H1 (cell line): ENCODE data around the gene TBC1D22A. TPM values are rescaled to one million over a fixed set of nuclear protein-coding genes. Genes with fewer than 3 reads are reported as not detected.

Experiments
- CTCF ChIA-PET: fragments of 300-600 bp; sonication (Branson Sonifier 250); formaldehyde crosslinking; loops from one replicate; lab custom pipeline; 2021; ENCODE audit not compliant: partially characterized antibody; lab: Charles Lee
- POLR2A ChIA-PET: fragments of 300-600 bp; sonication (Branson Sonifier 250); formaldehyde crosslinking; loops from one replicate; lab custom pipeline; 2021; ENCODE audit warnings: inconsistent platforms; ENCODE audit not compliant: partially characterized antibody; lab: Charles Lee
- DNase-seq, 2 experiments: peaks; one replicate each; pipeline versions ENCODE4 v3.0.0 to v3.0.0-alpha.2; 2010 to 2022; ENCODE audit warnings: low spot score in 2 of 2, low read depth in 1 of 2, mixed read lengths in 1 of 2
- FAIRE-seq: peaks from 2 replicates; lab custom pipeline; 2011; peaks lifted over from hg19 to GRCh38; lab: Jason Lieb, UNC
- H2AFZ ChIP-seq: 2 replicates; pipeline ENCODE4 v1.8.1; 2012; ENCODE audit warnings: low read length, inconsistent platforms
- H2AK5ac ChIP-seq: 2 replicates; pipeline ENCODE4 v1.6.1; 2013; ENCODE audit warnings: low read depth, low read length
- H2BK120ac ChIP-seq: replicated peaks from 2 replicates; pipeline ENCODE3; 2013; ENCODE audit warnings: low read depth, low read length, inconsistent platforms
- H2BK12ac ChIP-seq: 2 replicates; pipeline ENCODE4 v1.6.1; 2013; ENCODE audit warnings: low read depth, low read length
- H2BK15ac ChIP-seq: 2 replicates; pipeline ENCODE4 v1.6.1; 2013; ENCODE audit warnings: low read length
- H2BK20ac ChIP-seq: 2 replicates; pipeline ENCODE4 v1.6.1; 2013; ENCODE audit warnings: low read length
- H2BK5ac ChIP-seq: 2 replicates; pipeline ENCODE4 v1.6.1; 2013; ENCODE audit warnings: low read depth, low read length
- H3K14ac ChIP-seq: 2 replicates; pipeline ENCODE4 v1.6.1; 2013; ENCODE audit warnings: inconsistent platforms; ENCODE audit not compliant: insufficient read length
- H3K18ac ChIP-seq: 2 replicates; pipeline ENCODE4 v1.6.1; 2013; ENCODE audit warnings: low read length; ENCODE audit errors: extremely low read depth
- H3K23ac ChIP-seq: 2 replicates; pipeline ENCODE4 v1.6.1; 2013; ENCODE audit warnings: inconsistent platforms; ENCODE audit not compliant: insufficient read length
- H3K23me2 ChIP-seq: 2 replicates; pipeline ENCODE4 v1.6.1; 2013; ENCODE audit warnings: low read depth, low read length
- H3K27ac ChIP-seq: 2 replicates; pipeline ENCODE4 v1.6.1; 2011; ENCODE audit warnings: low read depth, low read length, inconsistent platforms
- H3K27me3 ChIP-seq, 4 experiments: replicated peaks in 1 of 4; 1 replicate in 1 of 4; 2 replicates in 3 of 4; pipeline versions ENCODE4 v1.6.1 to v1.8.1; 2011 to 2013; ENCODE audit warnings: low read length in 3 of 4, mild to moderate bottlenecking in 3 of 4, inconsistent platforms in 2 of 4, mixed read lengths in 2 of 4, moderate library complexity in 1 of 4; ENCODE audit not compliant: control insufficient read depth in 3 of 4, insufficient read depth in 3 of 4; ENCODE audit errors: extremely low read depth in 1 of 4
- H3K36me3 ChIP-seq, 4 experiments: 2 replicates each; pipeline versions ENCODE4 v1.6.1 to v1.8.1; 2011 to 2013; ENCODE audit warnings: mild to moderate bottlenecking in 4 of 4, low read length in 3 of 4, moderate library complexity in 2 of 4, control low read depth in 1 of 4, inconsistent platforms in 1 of 4; ENCODE audit not compliant: insufficient read depth in 4 of 4, control insufficient read depth in 2 of 4
- H3K4ac ChIP-seq: replicated peaks from 2 replicates; pipeline ENCODE3; 2013; ENCODE audit warnings: low read length, low read depth, mixed read lengths, inconsistent platforms; ENCODE audit not compliant: insufficient read length
- H3K4me1 ChIP-seq, 4 experiments: replicated peaks in 1 of 4; 1 replicate in 1 of 4; 2 replicates in 3 of 4; pipeline versions ENCODE4 v1.6.1 to v1.8.1; 2011 to 2013; ENCODE audit warnings: low read length in 3 of 4, inconsistent platforms in 2 of 4, mixed read lengths in 1 of 4; ENCODE audit not compliant: insufficient read depth in 4 of 4, control insufficient read depth in 3 of 4
- H3K4me2 ChIP-seq, 2 experiments: 2 replicates each; pipeline versions ENCODE4 v1.6.1 to v1.8.1; 2011 to 2013; ENCODE audit warnings: low read depth in 2 of 2, low read length in 2 of 2, control low read depth in 1 of 2, inconsistent platforms in 1 of 2, mild to moderate bottlenecking in 1 of 2; ENCODE audit not compliant: insufficient read depth in 1 of 2
- H3K4me3 ChIP-seq, 4 experiments: fragments of 200-600, 300-600 bp in 1 of 4; sonication (generic), shearing (Covaris generic), sonication (Bioruptor Twin) in 1 of 4; 2 replicates each; pipeline versions ENCODE4 v1.5.1 to v1.8.1; 2011 to 2016; ENCODE audit warnings: low read length in 4 of 4, low read depth in 3 of 4, control low read depth in 2 of 4, inconsistent platforms in 2 of 4, mild to moderate bottlenecking in 2 of 4, mixed read lengths in 1 of 4, moderate library complexity in 1 of 4; ENCODE audit not compliant: insufficient read depth in 2 of 4; ENCODE audit errors: extremely low read depth in 1 of 4
- H3K56ac ChIP-seq: replicated peaks from 2 replicates; pipeline ENCODE3; 2013; ENCODE audit warnings: low read depth, mild to moderate bottlenecking, mixed read lengths, low read length, inconsistent platforms; ENCODE audit not compliant: insufficient read length
- H3K79me1 ChIP-seq: 2 replicates; pipeline ENCODE4 v1.6.1; 2013; ENCODE audit warnings: low read depth, low read length, control low read depth
- H3K79me2 ChIP-seq, 2 experiments: 2 replicates each; pipeline versions ENCODE4 v1.6.1 to v1.8.1; 2012 to 2013; ENCODE audit warnings: low read length in 2 of 2, mild to moderate bottlenecking in 2 of 2, inconsistent platforms in 1 of 2; ENCODE audit not compliant: insufficient read depth in 2 of 2, control insufficient read depth in 1 of 2
- H3K9ac ChIP-seq, 4 experiments: replicated peaks in 1 of 4; 1 replicate in 1 of 4; 2 replicates in 3 of 4; pipeline versions ENCODE4 v1.6.1 to v1.8.1; 2011 to 2013; ENCODE audit warnings: low read depth in 3 of 4, low read length in 3 of 4, control low read depth in 2 of 4, mild to moderate bottlenecking in 2 of 4, moderate library complexity in 2 of 4, inconsistent platforms in 1 of 4; ENCODE audit errors: extremely low read depth in 1 of 4
- H3K9me3 ChIP-seq, 2 experiments: 2 replicates each; pipeline versions ENCODE4 v1.6.1 to v1.8.1; 2012 to 2013; ENCODE audit warnings: mild to moderate bottlenecking in 2 of 2, moderate library complexity in 2 of 2, control low read depth in 1 of 2, inconsistent platforms in 1 of 2, low read depth in 1 of 2, low read length in 1 of 2, mixed read lengths in 1 of 2; ENCODE audit not compliant: insufficient read depth in 2 of 2
- H4K20me1 ChIP-seq, 2 experiments: replicated peaks in 1 of 2; 2 replicates each; pipeline versions ENCODE3 to v1.8.1; 2011 to 2013; ENCODE audit warnings: inconsistent platforms in 2 of 2, low read length in 2 of 2, mild to moderate bottlenecking in 1 of 2; ENCODE audit not compliant: insufficient read depth in 2 of 2, control insufficient read depth in 1 of 2
- H4K5ac ChIP-seq: 2 replicates; pipeline ENCODE4 v1.6.1; 2013; ENCODE audit warnings: low read length, low read depth, mixed read lengths, inconsistent platforms; ENCODE audit not compliant: insufficient read length
- H4K8ac ChIP-seq: 2 replicates; pipeline ENCODE4 v1.8.0; 2013; ENCODE audit warnings: mild to moderate bottlenecking, moderate library complexity, low read length, inconsistent platforms; ENCODE audit not compliant: insufficient read depth; ENCODE audit errors: extremely low read depth
- H4K91ac ChIP-seq: replicated peaks from 2 replicates; pipeline ENCODE3; 2013; ENCODE audit warnings: low read length, mixed read lengths, inconsistent platforms; ENCODE audit not compliant: insufficient read length
- EZH2 ChIP-seq: fragments of 200-600 bp; sonication (generic); IDR thresholded peaks from 2 replicates; pipeline ENCODE4 v1.7.1; 2012; ENCODE audit warnings: low read depth, mild to moderate bottlenecking, moderate library complexity, low read length, inconsistent platforms; ENCODE audit not compliant: severe bottlenecking
- MAX ChIP-seq: IDR thresholded peaks from 2 replicates; pipeline ENCODE4 v1.6.1; 2012; ENCODE audit warnings: inconsistent platforms
- RAD21 ChIP-seq, 2 experiments: IDR thresholded peaks in 1 of 2; conservative IDR thresholded peaks in 1 of 2; 2 replicates each; pipeline ENCODE4 v1.6.1; 2011; ENCODE audit warnings: low read depth in 2 of 2, low read length in 2 of 2, improper control_type of control experiment in 1 of 2, inconsistent platforms in 1 of 2, mild to moderate bottlenecking in 1 of 2, moderate library complexity in 1 of 2
- SIRT6 ChIP-seq: IDR thresholded peaks from one replicate; pipeline ENCODE4 v1.7.1; 2012; ENCODE audit warnings: low read length, inconsistent platforms
- WGBS, 2 experiments: shearing (Covaris generic) in 1 of 2; methylation state at CpG; one replicate each; pipeline versions ENCODE4 v1.1.6 to v1.1.7; 2013 to 2015; ENCODE audit warnings: low lambda C conversion rate in 2 of 2, mixed read lengths in 2 of 2, inconsistent platforms in 1 of 2, low coverage in 1 of 2, missing lambda C conversion rate in 1 of 2; ENCODE audit not compliant: insufficient replicate concordance in 2 of 2, insufficient coverage in 1 of 2, insufficient read length in 1 of 2; ENCODE audit errors: extremely low coverage in 1 of 2, missing lambda C conversion rate in 1 of 2; 5-methylcytosine and 5-hydroxymethylcytosine counted together
- polyA plus RNA-seq, 7 experiments: library from polyadenylated mRNA; depleted of rRNA in 3 of 7; stranded (reverse) in 5 of 7; unstranded in 2 of 7; fragments of >200 nt in 5 of 7; fragments of 200-250 nt in 2 of 7; gene quantifications; 1 replicate in 5 of 7; 2 replicates in 1 of 7; 4 replicates in 1 of 7; pipeline versions ENCODE4 v1.2.1 to v1.2.3, GENCODE V29; 2011 to 2013; ENCODE audit warnings: missing spikeins in 2 of 7, mixed read lengths in 2 of 7
- total RNA-seq: library from RNA; stranded (reverse); fragmentation: NEBNext Ultra II Directional; extraction: Animal tissue kit (Norgen Biotek cat#: 25700); gene quantifications from 2 replicates; pipeline ENCODE4 v1.2.1, GENCODE V29; 2021

TBC1D22A gene
- total and polyA plus RNA-seq, 2 of the 8 experiments (the other 6 are each of a cell fraction or from before 2014, with no cell fraction given): 11.9 to 18.4 TPM

DNA sequence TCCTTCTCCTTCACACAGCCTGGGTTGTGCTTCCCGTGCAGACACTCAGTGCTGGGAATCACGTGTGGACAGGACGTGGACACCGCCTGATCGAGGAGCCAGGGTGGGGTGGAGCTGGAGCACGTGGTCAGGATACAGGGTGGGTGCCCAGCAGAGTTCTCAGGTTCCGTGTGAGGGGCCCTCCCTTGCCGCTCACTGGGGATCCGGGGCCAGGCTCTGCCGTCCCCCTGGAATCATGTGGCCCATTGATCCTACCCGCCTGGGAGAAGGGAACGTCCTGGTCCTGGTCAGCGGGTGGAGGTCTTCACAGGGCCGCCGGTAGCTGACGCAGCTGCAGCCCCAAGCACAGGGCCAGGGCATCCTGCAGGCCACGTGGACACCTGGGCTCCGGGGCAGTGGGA, 397.7 kb downstream of the TBC1D22A start:
- H3K23me2 ChIP-seq: peaks cover 10% of the 10 kb centered on the region; the same call in 1 of the 2 replicates
- H3K79me1 ChIP-seq: peaks cover 3% of the 10 kb centered on the region
- no peak overlapping the region for H2BK12ac ChIP-seq
- no peak overlapping the region for H4K5ac ChIP-seq
- H3K18ac ChIP-seq: no peak overlapping the region
- CTCF ChIA-PET: no interaction called here
- H2BK15ac ChIP-seq: no peak overlapping the region
- H3K23ac ChIP-seq: no peak overlapping the region
- no peak overlapping the region for H3K14ac ChIP-seq
- H2BK5ac ChIP-seq: no peak overlapping the region
- no peak overlapping the region for H3K56ac ChIP-seq
- no peak overlapping the region for H3K4me3 ChIP-seq
- no peaks in the 10 kb centered on the region for H3K27me3 ChIP-seq
- H3K9ac ChIP-seq: no peak overlapping the region
- H3K9me3 ChIP-seq: no peaks in the 10 kb centered on the region
- peaks cover 3 to 12% of the 10 kb centered on the region in 2 experiments for H4K20me1 ChIP-seq
- no peak overlapping the region for H3K27ac ChIP-seq
- no peak overlapping the region for H2BK120ac ChIP-seq
- H3K36me3 ChIP-seq: peaks cover 0 to 11% (median 3%) of the 10 kb centered on the region in 4 experiments; a peak in 2 of 8 replicates
- H3K79me2 ChIP-seq: peaks cover 0 to 5% of the 10 kb centered on the region in 2 experiments; a peak in 1 of 4 replicates
- no peak overlapping the region for H2AFZ ChIP-seq
- no peak overlapping the region for H4K91ac ChIP-seq
- no peak for FAIRE-seq
- H4K8ac ChIP-seq: no peak overlapping the region
- H2BK20ac ChIP-seq: no peak overlapping the region
- H3K4me1 ChIP-seq: no peaks in the 10 kb centered on the region; a peak in 1 of 7 replicates
- H2AK5ac ChIP-seq: no peak overlapping the region
- no peak overlapping the region for H3K4ac ChIP-seq
- 89% methylated on average over 17 of the region's 18 CpGs; no CpG with 5 or more reads in 1 of the 2 experiments for WGBS, 2 experiments
- H3K4me2 ChIP-seq: no peak overlapping the region
- DNase-seq: no peak
- POLR2A ChIA-PET: no interaction called here
- TF ChIP-seq RAD21 (IDR thresholded peaks at IDR 0.05 in 1 of 2, conservative IDR thresholded peaks at IDR 0.05 in 1 of 2; ENCODE audit: low read depth in 2 of 2, low read length in 2 of 2) (no peak), EZH2 (no peak), SIRT6 (no peak), MAX (no peak)
